Stomach (tissue), 4 donors: ENCODE measurements around the gene SPATA21.

ENCODE experiments used
- EP300 ChIP-seq: sonication (generic); formaldehyde crosslinking; IDR thresholded peaks from one replicate; pipeline ENCODE4 v1.6.1; 2017; ENCODE audit warnings: antibody characterized with exemption
- POLR2A ChIP-seq, 4 donors: fragments of 450-650 bp; IDR thresholded peaks; one replicate each; pipeline ENCODE4 v1.6.1; 2016; ENCODE audit warnings: antibody characterized with exemption in 4 of 4, control low read depth in 2 of 4, mild to moderate bottlenecking in 1 of 4, moderate library complexity in 1 of 4
- POLR2AphosphoS5 ChIP-seq, 3 donors: sonication (generic); formaldehyde crosslinking; IDR thresholded peaks; one replicate each; pipeline ENCODE4 v1.6.1; 2016; ENCODE audit warnings: antibody characterized with exemption in 3 of 3
- TF ChIP-seq, protein P1 (sequence below), 7 experiments: fragments of 450-650 bp in 4 of 7; fragments of 200-600 bp in 3 of 7; sonication (generic) in 3 of 7; IDR thresholded peaks; one replicate each; pipeline ENCODE4 v1.5.1; 2016 to 2019; ENCODE audit warnings: antibody characterized with exemption in 7 of 7, control low read depth in 2 of 7, mild to moderate bottlenecking in 1 of 7

DNA sequence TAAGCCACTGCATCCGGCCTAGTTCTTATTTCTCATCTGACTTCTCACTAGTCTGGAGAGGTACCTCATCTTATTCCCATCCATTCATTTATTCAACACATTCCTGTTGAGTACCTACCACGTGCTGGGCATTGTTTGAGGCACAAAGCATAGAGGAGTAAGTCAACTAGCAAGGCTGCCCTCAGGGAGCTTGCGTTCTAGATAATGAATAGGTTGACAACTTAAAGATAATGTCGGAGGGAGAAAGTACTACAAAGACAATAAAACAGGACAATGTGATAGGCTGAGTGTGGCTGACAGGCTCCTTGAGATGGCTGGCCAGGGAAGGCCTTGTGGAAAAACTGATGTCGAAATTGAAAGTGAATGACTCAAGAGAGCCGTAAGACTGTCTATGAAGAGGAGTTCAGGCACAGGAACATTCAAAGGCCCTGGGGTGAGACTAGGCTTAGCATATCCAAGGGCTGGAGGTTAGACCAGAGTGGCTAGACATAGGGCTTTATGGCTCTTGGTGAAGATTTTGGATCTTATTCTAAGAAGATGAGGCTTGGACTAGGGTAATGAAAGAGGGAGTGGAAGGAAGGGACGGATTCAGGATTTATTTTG is 18.3 kb downstream of the SPATA21 start:
- TF ChIP-seq, protein P1, sequence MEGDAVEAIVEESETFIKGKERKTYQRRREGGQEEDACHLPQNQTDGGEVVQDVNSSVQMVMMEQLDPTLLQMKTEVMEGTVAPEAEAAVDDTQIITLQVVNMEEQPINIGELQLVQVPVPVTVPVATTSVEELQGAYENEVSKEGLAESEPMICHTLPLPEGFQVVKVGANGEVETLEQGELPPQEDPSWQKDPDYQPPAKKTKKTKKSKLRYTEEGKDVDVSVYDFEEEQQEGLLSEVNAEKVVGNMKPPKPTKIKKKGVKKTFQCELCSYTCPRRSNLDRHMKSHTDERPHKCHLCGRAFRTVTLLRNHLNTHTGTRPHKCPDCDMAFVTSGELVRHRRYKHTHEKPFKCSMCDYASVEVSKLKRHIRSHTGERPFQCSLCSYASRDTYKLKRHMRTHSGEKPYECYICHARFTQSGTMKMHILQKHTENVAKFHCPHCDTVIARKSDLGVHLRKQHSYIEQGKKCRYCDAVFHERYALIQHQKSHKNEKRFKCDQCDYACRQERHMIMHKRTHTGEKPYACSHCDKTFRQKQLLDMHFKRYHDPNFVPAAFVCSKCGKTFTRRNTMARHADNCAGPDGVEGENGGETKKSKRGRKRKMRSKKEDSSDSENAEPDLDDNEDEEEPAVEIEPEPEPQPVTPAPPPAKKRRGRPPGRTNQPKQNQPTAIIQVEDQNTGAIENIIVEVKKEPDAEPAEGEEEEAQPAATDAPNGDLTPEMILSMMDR (IDR thresholded peaks at IDR 0.05): no peak
- TF ChIP-seq POLR2A (IDR thresholded peaks at IDR 0.05) (no peak), POLR2AphosphoS5 (IDR thresholded peaks at IDR 0.05) (no peak), EP300 (no peak)
